Amygdala (tissue), 56 donors: Measurements from ENCODE around the gene PDGFC.
A peak's percentile ranks its signal among the peaks of the same experiment; 100 is the strongest.
"Not testable (repeated sequence)": the region's sequence is repeated elsewhere in the genome, so short reads cannot be mapped to it uniquely, and the experiment has no call there.

Experiments used
- DNase-seq, 56 donors: peaks; one replicate each; lab custom pipeline; 2025; lab: John Stamatoyannopoulos, UW

PDGFC gene

GRCh38 chr4:156953951-156954350 lies 17.6 kb downstream of the PDGFC start:
- DNase-seq, result no peak

- DNase-seq, result no peak
These were observed 18.6 kb downstream of the PDGFC start for GRCh38 chr4:156953001-156953400.

GRCh38 chr4:156952078-156952759 lies 19.4 kb downstream of the PDGFC start:
- no peak for DNase-seq

GRCh38 chr4:156950948-156951347 lies 20.7 kb downstream of the PDGFC start:
- no peak for DNase-seq

- DNase-seq, result no peak
These were observed 21.5 kb downstream of the PDGFC start for GRCh38 chr4:156950090-156950489.

GRCh38 chr4:156949373-156949814 lies 22.2 kb downstream of the PDGFC start:
- no peak for DNase-seq

GRCh38 chr4:156948738-156949137 lies 22.9 kb downstream of the PDGFC start:
- DNase-seq, result no peak

GRCh38 chr4:156948133-156948532 lies 23.5 kb downstream of the PDGFC start:
- no peak for DNase-seq

- peak in 1 of 56 donors; percentile 4 for DNase-seq
These were observed 24.8 kb downstream of the PDGFC start for GRCh38 chr4:156946516-156947424.

GRCh38 chr4:156945532-156945931 lies 26.1 kb downstream of the PDGFC start:
- no peak for DNase-seq

- no peak for DNase-seq
These were observed 28.6 kb downstream of the PDGFC start for GRCh38 chr4:156942991-156943390.

GRCh38 chr4:156941940-156942548 lies 29.6 kb downstream of the PDGFC start:
- DNase-seq, result peak in 2 of 56 donors; percentile 4 to 26

- DNase-seq, result no peak
These were observed 31.8 kb downstream of the PDGFC start for GRCh38 chr4:156939801-156940200.

- DNase-seq, result no peak
These were observed 32.5 kb downstream of the PDGFC start for GRCh38 chr4:156939139-156939538.

- no peak for DNase-seq
These were observed 37.4 kb downstream of the PDGFC start for GRCh38 chr4:156934259-156934635.

GRCh38 chr4:156933633-156934258 lies 37.9 kb downstream of the PDGFC start:
- DNase-seq, result no peak

- not testable (repeated sequence) for DNase-seq
These were observed 39.2 kb downstream of the PDGFC start for GRCh38 chr4:156932360-156932759.

- no peak for DNase-seq
These were observed 40.3 kb downstream of the PDGFC start for GRCh38 chr4:156931267-156931666.

GRCh38 chr4:156929386-156930105 lies 42.1 kb downstream of the PDGFC start:
- no peak for DNase-seq

GRCh38 chr4:156924774-156925315 lies 46.8 kb downstream of the PDGFC start:
- DNase-seq, result no peak
